Effector memory CD4-positive, alpha-beta T cell (primary cell): ENCODE measurements around the gene CTAG1B.
"Not testable (repeated sequence)": the region's sequence is repeated elsewhere in the genome, so short reads cannot be mapped to it uniquely, and the experiment has no call there.

Experiments used
- DNase-seq, 3 donors: peaks; one replicate each; pipeline ENCODE4 v3.0.0-alpha.2; 2020
- H3K27ac ChIP-seq: 2 replicates; pipeline ENCODE4 v1.7.0; 2013; ENCODE audit warnings: mild to moderate bottlenecking, low read length, moderate library complexity; ENCODE audit not compliant: insufficient read depth, poor library complexity, severe bottlenecking
- H3K27me3 ChIP-seq: replicated peaks from 2 replicates; pipeline ENCODE4 v1.7.0; 2013; ENCODE audit warnings: mild to moderate bottlenecking, low read length; ENCODE audit not compliant: insufficient read depth, control insufficient read depth, poor library complexity, severe bottlenecking
- H3K36me3 ChIP-seq: 2 replicates; pipeline ENCODE4 v1.7.0; 2013; ENCODE audit warnings: mild to moderate bottlenecking, low read length, moderate library complexity; ENCODE audit not compliant: control insufficient read depth, insufficient read depth
- H3K4me1 ChIP-seq: 2 replicates; pipeline ENCODE4 v1.7.0; 2013; ENCODE audit warnings: low read length, mild to moderate bottlenecking; ENCODE audit not compliant: control insufficient read depth, insufficient read depth, poor library complexity, severe bottlenecking
- H3K4me3 ChIP-seq: 2 replicates; pipeline ENCODE4 v1.7.0; 2013; ENCODE audit warnings: low read length, low read depth, mild to moderate bottlenecking; ENCODE audit not compliant: insufficient read depth, poor library complexity, severe bottlenecking
- H3K9me3 ChIP-seq: 2 replicates; pipeline ENCODE4 v1.7.0; 2013; ENCODE audit warnings: mild to moderate bottlenecking, low read length, moderate library complexity; ENCODE audit not compliant: control insufficient read depth

Gene CTAG1B

GRCh38 chrX:154633661-154634060 is 14.6 kb upstream of the CTAG1B start:
- not testable (repeated sequence) for H3K4me3 ChIP-seq, H3K36me3 ChIP-seq, H3K4me1 ChIP-seq, H3K9me3 ChIP-seq, H3K27ac ChIP-seq, DNase-seq, H3K27me3 ChIP-seq

- not testable (repeated sequence) for H3K9me3 ChIP-seq, H3K4me3 ChIP-seq, H3K36me3 ChIP-seq, H3K4me1 ChIP-seq, H3K27ac ChIP-seq, DNase-seq, H3K27me3 ChIP-seq
Observed at GRCh38 chrX:154630949-154631348, 11.9 kb upstream of the CTAG1B start.

GRCh38 chrX:154628960-154629359 is 9.9 kb upstream of the CTAG1B start:
- not testable (repeated sequence) for DNase-seq, H3K36me3 ChIP-seq

GRCh38 chrX:154620767-154621414 is 1.8 kb upstream of the CTAG1B start:
- not testable (repeated sequence) for H3K4me1 ChIP-seq, H3K4me3 ChIP-seq, H3K36me3 ChIP-seq, H3K9me3 ChIP-seq, DNase-seq, H3K27me3 ChIP-seq, H3K27ac ChIP-seq

More at GRCh38 chrX:154628960-154629359, 9.9 kb upstream of the CTAG1B start:
- H3K27me3 ChIP-seq, H3K4me1 ChIP-seq, H3K27ac ChIP-seq, H3K4me3 ChIP-seq, H3K9me3 ChIP-seq: not testable (repeated sequence)

GRCh38 chrX:154613586-154613985 is 5.5 kb downstream of the CTAG1B start:
- not testable (repeated sequence) for H3K9me3 ChIP-seq, H3K27me3 ChIP-seq, H3K36me3 ChIP-seq, H3K4me3 ChIP-seq, H3K27ac ChIP-seq, DNase-seq, H3K4me1 ChIP-seq

- H3K4me3 ChIP-seq, H3K9me3 ChIP-seq, H3K4me1 ChIP-seq, H3K27me3 ChIP-seq, DNase-seq, H3K27ac ChIP-seq, H3K36me3 ChIP-seq: not testable (repeated sequence)
Observed at GRCh38 chrX:154611146-154611545, 7.9 kb downstream of the CTAG1B start.

- not testable (repeated sequence) for H3K27me3 ChIP-seq, H3K36me3 ChIP-seq, H3K4me1 ChIP-seq, H3K27ac ChIP-seq, H3K4me3 ChIP-seq, DNase-seq, H3K9me3 ChIP-seq
Observed at GRCh38 chrX:154608823-154609222, 10.3 kb downstream of the CTAG1B start.

GRCh38 chrX:154607976-154608375 is 11.1 kb downstream of the CTAG1B start:
- H3K27me3 ChIP-seq, H3K36me3 ChIP-seq, H3K27ac ChIP-seq, H3K9me3 ChIP-seq, H3K4me3 ChIP-seq, DNase-seq, H3K4me1 ChIP-seq: not testable (repeated sequence)

- no peak for DNase-seq
- Histone ChIP-seq H3K36me3 (no peaks in the 10 kb centered on the region), H3K4me3 (no peak overlapping the region), H3K27me3 (no peaks in the 10 kb centered on the region), H3K4me1 (no peaks in the 10 kb centered on the region), H3K27ac (no peak overlapping the region), H3K9me3 (no peaks in the 10 kb centered on the region)
Observed at GRCh38 chrX:154607370-154607769, 11.7 kb downstream of the CTAG1B start.

GRCh38 chrX:154605566-154605965 is 13.5 kb downstream of the CTAG1B start:
- no peak for DNase-seq
- Histone ChIP-seq H3K9me3 (no peaks in the 10 kb centered on the region), H3K27ac (no peak overlapping the region), H3K27me3 (no peaks in the 10 kb centered on the region), H3K4me1 (no peaks in the 10 kb centered on the region), H3K4me3 (no peak overlapping the region), H3K36me3 (no peaks in the 10 kb centered on the region)
